GM18909 (cell line): ENCODE measurements around the gene ABCA5.
A peak's percentile ranks its signal among the peaks of the same experiment; 100 is the strongest.

Source experiments
- ATAC-seq: cut with Tn5 transposase; IDR thresholded peaks from one replicate; pipeline ENCODE4 v1.9.1; 2021; ENCODE audit warnings: mild to moderate bottlenecking; ENCODE audit not compliant: unreplicated experiment, poor library complexity

The ABCA5 gene, protein sequence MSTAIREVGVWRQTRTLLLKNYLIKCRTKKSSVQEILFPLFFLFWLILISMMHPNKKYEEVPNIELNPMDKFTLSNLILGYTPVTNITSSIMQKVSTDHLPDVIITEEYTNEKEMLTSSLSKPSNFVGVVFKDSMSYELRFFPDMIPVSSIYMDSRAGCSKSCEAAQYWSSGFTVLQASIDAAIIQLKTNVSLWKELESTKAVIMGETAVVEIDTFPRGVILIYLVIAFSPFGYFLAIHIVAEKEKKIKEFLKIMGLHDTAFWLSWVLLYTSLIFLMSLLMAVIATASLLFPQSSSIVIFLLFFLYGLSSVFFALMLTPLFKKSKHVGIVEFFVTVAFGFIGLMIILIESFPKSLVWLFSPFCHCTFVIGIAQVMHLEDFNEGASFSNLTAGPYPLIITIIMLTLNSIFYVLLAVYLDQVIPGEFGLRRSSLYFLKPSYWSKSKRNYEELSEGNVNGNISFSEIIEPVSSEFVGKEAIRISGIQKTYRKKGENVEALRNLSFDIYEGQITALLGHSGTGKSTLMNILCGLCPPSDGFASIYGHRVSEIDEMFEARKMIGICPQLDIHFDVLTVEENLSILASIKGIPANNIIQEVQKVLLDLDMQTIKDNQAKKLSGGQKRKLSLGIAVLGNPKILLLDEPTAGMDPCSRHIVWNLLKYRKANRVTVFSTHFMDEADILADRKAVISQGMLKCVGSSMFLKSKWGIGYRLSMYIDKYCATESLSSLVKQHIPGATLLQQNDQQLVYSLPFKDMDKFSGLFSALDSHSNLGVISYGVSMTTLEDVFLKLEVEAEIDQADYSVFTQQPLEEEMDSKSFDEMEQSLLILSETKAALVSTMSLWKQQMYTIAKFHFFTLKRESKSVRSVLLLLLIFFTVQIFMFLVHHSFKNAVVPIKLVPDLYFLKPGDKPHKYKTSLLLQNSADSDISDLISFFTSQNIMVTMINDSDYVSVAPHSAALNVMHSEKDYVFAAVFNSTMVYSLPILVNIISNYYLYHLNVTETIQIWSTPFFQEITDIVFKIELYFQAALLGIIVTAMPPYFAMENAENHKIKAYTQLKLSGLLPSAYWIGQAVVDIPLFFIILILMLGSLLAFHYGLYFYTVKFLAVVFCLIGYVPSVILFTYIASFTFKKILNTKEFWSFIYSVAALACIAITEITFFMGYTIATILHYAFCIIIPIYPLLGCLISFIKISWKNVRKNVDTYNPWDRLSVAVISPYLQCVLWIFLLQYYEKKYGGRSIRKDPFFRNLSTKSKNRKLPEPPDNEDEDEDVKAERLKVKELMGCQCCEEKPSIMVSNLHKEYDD (N-terminal part only)

DNA sequence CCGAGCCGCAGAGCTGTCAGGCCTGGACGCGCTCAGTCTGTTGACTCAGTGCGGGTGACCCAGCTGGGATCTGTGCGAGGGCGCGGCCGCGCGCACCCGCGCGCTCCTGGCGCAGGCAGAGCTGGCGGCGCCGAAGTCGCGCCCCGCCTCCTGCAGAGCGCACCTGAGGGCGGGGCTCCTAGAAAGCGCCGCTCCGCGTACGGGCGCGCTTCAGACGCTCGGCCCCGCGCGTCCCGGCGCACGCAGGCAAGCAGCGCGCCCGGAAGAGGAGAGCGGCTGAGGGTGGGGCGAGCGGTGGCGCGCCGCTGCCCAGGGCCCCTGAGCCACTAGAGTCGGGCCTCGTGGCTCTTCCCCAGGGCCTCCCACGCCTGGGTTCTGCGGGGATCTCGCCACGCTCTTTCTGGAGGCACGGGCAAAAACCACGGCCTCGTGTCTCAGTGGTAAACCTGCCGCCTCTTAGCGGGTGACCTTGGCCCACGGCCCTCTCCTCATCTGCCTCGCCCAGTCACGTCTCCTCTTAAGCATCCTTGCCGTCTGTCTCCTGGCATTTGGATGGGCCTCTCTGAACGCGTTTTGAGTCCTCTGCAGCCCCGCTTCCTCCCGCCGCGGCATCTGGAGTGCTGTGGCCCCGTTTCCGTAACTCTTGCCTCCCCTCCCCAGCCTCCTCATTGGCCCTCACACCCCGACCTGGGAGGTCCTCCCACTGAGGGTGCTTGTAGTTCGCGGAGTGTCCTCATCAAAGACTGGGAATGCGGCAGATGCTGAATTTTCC lies at the start of gene ABCA5:
ABCA5 (minus strand) TSS at position 74 of the 772 bp plus-strand sequence. CDS start 12,718 bp downstream, outside the sequence.
- ATAC-seq, result peak; percentile 98

DNA sequence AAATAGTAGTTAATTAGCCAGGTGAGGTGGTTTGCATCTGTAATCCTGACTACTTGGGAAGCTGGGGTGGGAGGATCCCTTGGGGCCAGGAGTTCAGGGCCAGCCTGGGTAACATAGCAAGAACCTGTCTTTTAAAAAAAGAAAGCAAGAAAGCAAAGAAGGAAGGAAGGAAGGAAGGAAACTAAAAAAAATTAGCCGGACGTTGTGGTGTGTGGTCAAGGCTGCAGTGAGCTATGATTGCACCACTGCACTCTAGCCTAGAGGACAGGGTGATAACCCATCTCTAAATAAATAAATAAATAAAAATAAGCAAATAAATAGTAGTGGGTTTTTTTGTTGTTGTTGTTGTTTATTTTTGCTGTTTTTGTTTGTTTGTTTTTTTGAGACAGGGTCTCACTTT lies 48.3 kb upstream of the ABCA5 start:
- peak; percentile 59 for ATAC-seq

DNA sequence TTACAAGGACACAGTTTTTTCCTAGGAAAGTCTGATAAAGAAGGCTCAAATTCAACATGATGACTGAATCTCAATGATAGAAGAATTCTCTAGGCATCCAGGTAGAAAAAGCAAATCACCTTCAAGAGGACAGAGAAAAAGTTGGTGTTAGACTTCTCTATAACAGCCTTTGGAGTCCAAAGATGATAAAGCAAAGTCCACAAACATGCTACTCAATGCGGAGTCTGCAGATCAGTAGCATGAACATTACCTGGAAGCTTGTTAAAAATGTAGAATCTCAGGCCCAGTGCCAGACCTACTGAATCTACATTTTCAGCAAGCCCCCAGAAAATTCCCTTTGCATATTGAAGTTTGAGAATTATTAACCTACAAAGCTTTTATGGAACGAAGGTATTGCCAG lies 46.1 kb upstream of the ABCA5 start:
- ATAC-seq, result no peak

DNA sequence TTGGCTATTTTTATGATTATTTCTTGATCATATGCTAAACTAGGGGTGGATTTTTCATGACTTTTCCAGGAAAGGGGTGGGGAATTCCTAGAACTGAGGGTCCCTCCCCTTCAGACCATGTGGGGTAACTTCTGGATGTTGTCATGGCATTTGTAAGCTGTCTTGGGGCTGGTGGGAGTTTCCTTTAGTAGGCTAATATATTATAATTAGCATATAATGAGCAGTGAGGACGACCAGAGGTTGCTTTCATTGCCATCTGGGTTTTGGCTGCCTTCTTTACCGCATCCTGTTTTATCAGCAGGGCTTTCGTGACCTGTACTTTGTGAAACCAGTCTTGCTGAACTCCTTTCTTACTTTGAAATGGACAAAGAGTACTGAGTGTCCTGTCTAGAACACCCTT lies 40.4 kb upstream of the ABCA5 start:
- peak; percentile 91 for ATAC-seq

DNA sequence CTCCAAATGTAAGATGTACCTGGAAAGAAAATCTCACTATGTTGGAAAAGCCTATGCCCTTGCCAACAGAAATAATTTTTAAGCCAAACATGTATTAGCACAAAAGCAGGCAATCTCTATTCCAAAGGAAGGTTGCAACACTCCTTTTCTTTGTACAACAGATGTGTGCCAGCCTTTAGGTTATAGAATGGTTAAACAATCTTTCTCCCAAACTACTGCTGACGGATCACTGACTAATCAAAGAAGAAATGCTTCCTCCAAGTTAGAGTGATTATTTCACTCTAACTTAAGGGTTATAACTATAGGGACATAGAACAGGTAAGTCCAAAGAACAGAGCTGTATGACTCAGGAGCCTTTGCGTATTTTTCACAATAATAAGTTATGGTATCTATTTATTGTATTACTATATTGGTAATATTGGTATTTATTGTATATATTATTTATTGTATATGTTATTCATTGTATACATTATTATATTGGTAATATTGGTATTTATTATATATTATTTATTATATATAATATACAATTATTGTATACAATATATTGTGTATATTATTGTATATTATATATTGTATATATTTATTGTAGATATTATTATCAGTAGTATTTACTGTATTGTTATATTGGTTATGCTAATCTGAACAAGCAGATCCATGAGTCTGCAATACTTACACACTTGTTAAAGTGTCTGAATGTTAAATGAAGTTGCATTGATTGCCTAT lies 36.7 kb upstream of the ABCA5 start:
- ATAC-seq, result no peak

DNA sequence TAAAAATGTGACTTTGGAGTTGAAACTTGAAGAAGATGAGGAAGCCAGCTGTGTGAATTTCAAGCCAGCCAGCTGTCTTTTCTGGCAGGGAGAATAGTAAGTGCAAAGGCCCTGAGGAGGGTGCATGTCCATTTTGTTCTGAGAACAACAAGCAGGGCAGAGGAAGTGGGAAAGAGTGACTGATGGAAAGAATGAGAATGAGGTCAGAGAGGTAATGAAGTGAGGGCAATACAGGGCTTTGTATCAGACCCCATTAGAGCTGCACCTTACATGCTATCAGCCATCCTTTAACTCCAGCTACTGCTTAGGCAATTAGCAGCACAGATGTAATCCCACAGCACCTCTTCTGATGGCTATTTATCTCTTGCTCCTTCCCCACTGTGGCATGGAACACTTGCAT lies 34.2 kb upstream of the ABCA5 start:
- no peak for ATAC-seq

DNA sequence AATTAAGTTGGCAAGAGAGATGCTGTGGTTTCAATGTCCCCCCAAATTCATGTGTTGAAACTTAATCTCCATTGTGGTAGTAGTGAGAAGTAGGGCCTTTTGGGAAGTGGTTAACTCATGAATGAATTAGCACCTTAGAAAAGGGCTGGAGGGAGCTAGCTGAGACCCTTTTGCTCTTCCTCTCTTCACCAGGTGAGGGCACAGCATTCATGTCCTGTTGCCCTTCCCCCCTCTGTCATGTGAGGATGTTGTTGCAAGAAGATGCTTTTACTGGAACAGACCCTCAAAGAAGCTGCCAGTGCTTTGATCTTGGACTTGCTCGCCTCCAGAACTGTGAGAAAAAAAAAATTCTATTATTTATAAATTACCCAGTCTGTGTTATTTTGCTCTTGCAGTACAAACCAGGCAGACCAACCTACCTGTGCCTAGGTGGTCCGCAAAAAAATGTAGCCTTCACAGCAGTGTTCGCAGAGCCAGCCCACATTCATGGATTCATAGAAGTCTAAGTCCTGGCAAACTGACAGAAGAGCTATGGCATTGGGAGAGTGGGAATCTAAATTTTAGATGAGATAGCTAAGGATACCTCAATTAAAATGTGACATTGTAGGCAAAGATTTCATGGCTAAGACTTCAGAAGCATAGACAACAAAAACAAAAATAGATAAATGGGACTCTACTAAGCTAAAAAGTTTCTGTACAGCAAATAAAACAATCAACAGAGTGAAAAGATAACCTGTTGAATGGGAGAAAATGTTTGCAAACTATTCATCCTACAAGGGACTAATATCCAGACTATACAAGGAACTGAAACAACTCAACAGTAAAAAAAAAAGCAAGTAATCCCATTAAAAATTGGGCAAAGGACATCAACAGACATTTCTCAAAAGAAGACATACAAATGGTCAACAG lies 32.0 kb upstream of the ABCA5 start:
- ATAC-seq, result peak; percentile 45

DNA sequence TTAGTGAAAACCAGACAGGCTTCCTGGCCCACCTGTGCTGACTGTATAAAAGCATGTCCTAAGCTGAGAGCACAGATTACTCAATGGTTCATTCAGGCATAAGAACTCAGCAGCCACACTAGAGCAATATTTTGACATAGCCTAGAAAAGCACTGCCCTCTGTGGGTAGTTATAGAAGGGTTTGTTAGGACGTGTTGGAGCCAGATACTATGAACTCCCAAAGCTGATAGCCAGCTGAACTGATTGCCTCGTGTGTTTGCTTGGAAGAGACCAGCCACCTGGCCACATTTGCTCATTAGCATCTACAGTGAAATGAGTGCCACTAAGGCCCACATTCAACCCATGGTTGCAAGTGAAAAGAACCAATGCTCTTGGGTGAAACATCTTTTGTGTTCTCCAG lies 30.8 kb upstream of the ABCA5 start:
- no peak for ATAC-seq

DNA sequence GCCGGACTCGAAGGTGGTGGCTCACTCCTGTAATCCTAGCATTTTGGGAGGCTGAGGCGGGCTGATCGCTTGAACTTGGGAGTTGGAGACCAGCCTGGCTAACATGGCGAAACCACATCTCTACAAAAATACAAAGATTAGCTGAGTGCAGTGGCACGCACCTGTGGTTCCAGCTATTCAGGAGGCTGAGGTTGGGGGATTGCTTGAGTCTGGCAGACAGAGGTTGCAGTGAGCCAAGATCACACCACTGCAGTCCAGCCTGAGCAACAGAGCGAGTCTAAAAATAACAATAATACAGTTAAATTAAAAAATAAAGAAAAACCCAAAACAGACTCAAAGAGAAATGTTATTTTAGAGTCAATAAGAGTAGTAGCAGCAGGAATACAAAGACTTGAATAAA lies 29.7 kb upstream of the ABCA5 start:
- ATAC-seq, result no peak

DNA sequence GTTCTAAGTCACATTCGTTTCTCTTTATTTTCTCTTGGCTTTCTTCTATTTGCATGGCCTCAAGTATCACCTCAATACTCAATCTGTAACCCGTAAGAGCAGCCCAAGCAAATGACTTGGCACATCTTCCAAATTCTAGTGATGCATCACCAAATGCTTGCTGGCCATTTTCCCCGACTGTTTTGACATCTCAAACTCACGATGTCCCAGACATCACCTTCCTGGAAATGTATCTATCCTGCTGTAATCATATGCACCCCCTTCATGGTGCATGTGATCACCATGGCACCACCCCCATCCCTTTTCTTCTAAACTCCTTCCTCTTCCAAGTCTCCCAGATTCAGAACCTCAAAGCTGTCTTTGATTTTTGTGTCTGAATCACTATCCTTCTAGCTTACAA lies 24.0 kb upstream of the ABCA5 start:
- no peak for ATAC-seq

DNA sequence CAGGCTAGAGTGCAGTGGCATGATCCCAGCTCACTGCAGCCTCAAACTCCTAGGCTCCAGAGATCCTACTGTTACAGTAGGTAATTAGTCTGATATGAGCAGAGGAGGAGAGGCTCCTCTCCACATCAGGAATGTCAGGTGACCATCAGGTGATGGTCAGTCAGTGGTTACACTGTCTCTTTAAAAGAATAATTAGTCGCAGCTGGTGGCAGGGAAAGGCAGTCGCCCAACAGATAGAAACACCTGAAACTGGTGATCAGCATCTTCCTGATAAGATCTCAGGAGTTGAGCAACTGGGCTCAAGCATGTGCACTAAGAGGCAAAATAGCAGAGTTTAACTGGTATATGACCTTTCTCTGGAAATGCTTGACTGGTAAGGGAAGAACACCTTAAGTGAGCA lies 21.5 kb upstream of the ABCA5 start:
- ATAC-seq, result no peak

DNA sequence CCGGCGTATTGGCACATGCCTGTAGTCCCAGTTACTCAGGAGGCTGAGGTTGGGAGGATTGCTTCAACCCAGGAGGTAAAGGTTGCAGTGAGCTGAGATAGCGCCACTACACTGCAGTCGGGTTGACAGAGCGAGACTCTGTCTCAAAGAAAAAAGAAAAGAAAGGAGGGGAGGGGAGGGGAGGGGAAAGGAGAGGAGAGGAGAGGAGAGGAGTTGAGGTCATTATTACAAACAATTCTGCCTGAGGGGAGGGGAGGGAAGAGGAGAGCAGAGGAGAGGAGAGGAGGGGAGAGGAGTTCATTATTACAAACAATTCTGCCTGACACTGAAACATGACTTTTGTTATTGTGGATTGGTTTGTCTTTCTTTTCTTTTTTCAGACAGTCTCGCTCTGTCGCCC lies 19.8 kb upstream of the ABCA5 start:
- no peak for ATAC-seq

DNA sequence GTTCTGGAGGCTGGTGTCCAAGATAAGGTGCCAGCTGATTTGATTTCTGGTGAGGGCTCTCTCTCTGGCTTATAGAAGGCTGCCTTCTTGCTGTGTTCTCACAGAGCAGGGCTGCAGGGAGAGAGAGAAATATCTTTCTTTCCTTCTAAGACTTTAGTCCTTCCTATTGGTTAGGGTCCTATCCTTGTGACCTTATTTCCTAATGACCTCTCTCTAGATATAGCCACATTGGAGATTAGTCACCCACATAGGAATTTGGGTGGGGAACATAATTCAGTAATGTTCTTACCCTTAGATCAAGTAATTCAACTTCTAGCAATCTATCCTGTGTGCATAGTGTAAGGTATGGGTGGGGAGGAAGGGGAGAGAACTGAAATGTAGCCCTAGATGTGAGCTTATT lies 18.0 kb upstream of the ABCA5 start:
- no peak for ATAC-seq

DNA sequence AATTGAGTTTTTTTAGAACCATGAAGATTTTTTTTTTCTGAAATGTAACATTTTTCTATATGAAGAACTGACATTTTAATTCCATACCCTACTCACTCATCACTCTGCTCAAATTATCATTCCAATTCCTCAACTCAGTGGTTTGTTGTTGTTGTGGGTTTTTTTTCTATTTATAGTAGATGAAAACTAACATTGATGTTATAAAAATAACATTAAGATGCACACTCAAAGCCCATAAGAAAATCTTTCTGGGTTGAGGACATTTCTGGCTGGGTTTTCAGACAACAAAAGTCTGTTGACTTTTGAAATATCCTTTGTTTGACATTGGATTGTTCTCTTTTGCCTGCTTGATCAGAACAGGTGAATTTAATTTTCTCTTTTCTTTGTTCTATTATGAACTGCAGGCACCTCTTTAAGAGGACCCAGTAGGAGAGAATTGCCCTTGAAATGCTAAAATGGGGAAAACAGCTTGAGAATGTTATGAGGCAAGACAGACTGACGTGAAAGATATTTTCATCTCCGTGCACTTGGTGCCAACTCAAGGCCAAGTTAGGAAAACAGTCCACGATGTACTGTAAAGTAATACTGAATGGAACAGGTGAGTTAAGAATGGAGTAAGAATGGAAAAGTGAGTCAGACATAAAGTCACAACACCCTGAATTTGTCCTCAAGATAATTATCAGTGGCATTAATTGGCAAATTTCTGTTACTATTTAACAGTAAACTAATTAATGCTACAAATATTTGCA lies 16.1 kb upstream of the ABCA5 start:
- ATAC-seq, result no peak

DNA sequence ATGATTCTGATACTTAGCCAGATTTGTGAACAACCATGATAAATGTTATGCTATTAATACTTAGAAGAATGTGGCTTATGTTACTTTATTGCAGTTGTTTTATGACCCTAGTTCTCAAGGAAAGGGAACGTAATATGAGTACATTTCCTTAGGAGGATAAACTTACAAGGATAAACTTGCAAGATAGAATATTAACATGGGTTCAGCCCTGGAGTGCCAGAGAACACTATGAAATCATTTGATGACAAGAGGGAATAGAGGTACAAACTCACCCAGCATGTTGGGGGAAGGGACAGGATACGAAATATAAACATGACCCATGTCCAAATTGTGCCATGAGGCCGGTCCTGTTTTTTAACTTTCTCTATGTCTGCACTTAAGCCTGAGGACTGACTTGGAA lies 13.0 kb upstream of the ABCA5 start:
- no peak for ATAC-seq

DNA sequence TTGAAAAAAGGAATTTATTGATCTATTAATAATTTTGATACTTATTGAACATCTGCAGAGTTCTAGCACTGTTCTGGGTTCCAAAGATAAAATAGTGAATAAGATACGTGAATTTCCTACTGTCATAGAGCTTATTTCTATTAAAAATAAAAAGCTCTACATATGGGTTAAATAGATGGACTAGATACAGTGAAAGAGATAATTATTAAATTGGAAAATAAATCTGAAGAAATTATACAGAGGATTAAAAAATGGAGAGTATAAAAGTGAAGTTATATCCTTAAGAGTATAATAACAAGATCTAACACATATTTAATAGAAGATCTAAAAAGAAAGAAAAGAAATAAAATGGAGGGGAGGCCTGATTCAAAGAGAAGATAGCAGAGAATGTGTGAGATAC lies 10.1 kb upstream of the ABCA5 start:
- ATAC-seq, result no peak

DNA sequence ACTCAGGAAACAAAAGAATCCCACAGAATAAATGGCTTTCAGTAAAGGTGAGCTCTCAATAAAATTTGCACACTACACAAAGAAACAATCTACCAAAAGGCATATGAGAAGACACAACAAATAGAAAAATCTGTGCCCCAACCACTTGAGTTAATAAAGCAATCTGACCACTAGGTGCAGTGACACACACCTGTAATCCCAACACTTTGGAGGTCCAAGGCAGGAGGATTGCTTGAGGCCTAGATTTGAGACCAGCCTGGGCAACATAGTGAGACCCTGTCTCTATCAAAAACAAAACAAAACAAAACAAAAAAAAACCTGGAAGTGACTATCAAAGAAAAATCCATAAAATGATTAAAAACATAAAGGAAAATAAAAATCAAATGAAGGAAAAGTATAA lies 9.6 kb upstream of the ABCA5 start:
- no peak for ATAC-seq

DNA sequence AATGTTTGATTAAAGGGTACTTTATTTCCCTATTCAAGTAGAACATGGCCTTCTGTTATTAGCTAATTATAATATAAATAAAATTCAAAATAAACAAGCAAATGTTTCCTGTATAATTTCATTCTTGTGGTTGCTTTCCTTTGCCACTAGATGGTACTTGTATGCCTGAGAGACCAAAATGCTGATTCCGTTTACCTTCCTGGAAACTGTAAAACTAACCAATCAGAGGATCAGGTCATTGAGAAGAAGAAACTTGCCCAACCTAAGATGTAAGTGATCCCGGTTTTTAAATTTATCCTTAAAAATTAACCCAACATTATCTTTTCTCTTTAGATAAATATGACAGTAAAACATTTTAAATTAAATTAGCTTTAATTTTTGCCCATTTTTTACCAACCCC lies 8.1 kb upstream of the ABCA5 start:
- ATAC-seq, result peak; percentile 54
